Calu3 (cell line): Measurements from ENCODE around the gene LEMD2. TPM values are rescaled to one million over a fixed set of nuclear protein-coding genes. Genes with fewer than 3 reads are reported as not detected.

Experiments used
- BruUV-seq: library from RNA; stranded (reverse); fragments of 400-500 nt; replicated peaks from 2 replicates; lab custom pipeline; 2021; lab: Mats Ljungman, UMichigan
- CTCF ChIA-PET: fragments of 300-600 bp; sonication (Branson Sonifier 250); formaldehyde crosslinking; loops from one replicate; lab custom pipeline; 2022; ENCODE audit warnings: antibody characterized with exemption; lab: Charles Lee
- DNase-seq: peaks from one replicate; pipeline ENCODE4 v3.0.0; 2022
- H3K27ac Mint-ChIP-seq: one replicate; pipeline ENCODE4 v1.8.0; 2022; ENCODE audit warnings: mixed read lengths; ENCODE audit not compliant: unreplicated experiment
- H3K27me3 Mint-ChIP-seq: one replicate; pipeline ENCODE4 v1.8.0; 2022; ENCODE audit warnings: mixed read lengths; ENCODE audit not compliant: unreplicated experiment
- H3K36me3 Mint-ChIP-seq: one replicate; pipeline ENCODE4 v1.8.0; 2022; ENCODE audit warnings: mild to moderate bottlenecking, moderate library complexity, mixed read lengths; ENCODE audit not compliant: insufficient read depth, unreplicated experiment
- H3K4me1 Mint-ChIP-seq: one replicate; pipeline ENCODE4 v1.8.0; 2022; ENCODE audit warnings: mild to moderate bottlenecking, low read depth, mixed read lengths; ENCODE audit not compliant: unreplicated experiment
- H3K4me3 Mint-ChIP-seq: one replicate; pipeline ENCODE4 v1.8.0; 2022; ENCODE audit warnings: mild to moderate bottlenecking, low read depth, moderate library complexity, mixed read lengths; ENCODE audit not compliant: unreplicated experiment
- H3K9me3 Mint-ChIP-seq: one replicate; pipeline ENCODE4 v1.8.0; 2022; ENCODE audit warnings: low read depth, mixed read lengths; ENCODE audit not compliant: unreplicated experiment
- CTCF ChIP-seq: fragments of 200-600 bp; IDR thresholded peaks from one replicate; pipeline ENCODE4 v1.8.0; 2022; ENCODE audit warnings: antibody characterized with exemption; ENCODE audit not compliant: unreplicated experiment
- intact Hi-C: fragments of 100-400 bp; cut with micrococcal nuclease; formaldehyde crosslinking; loops from one replicate; pipeline ENCODE4 v1.10.0; 2022; ENCODE audit not compliant: unreplicated experiment
- total RNA-seq: library from RNA; stranded (reverse); gene quantifications from 2 replicates; pipeline ENCODE4 v1.2.3, GENCODE V29; 2022

Gene LEMD2
- total RNA-seq, 1 experiment from 2014 or later = 126 TPM

GRCh38 chr6:33766921-33767907 lies 21.7 kb downstream of the LEMD2 start:
- BruUV-seq = no TSS peak
- DNase-seq = no peak
- CTCF ChIA-PET = interaction anchor here (0.6 to 3.0 kb wide), 6 partner anchors 10 to 369 kb away, joined by 3 to 10 read pairs (median 3); partner anchors contain the start of gene UQCC2
- Mint-ChIP-seq H3K4me1 (peaks cover 6% of the 10 kb centered on the region), H3K27ac (no peak overlapping the region), H3K9me3 (peaks cover 2% of the 10 kb centered on the region), H3K27me3 (peaks cover 58% of the 10 kb centered on the region), H3K4me3 (no peak overlapping the region), H3K36me3 (peaks cover 29% of the 10 kb centered on the region)
- intact Hi-C loops = loop anchor here (5.0 kb wide), 1 partner anchor 180 kb away; no protein-coding TSS in a partner anchor
- no peak for TF ChIP-seq CTCF

DNA sequence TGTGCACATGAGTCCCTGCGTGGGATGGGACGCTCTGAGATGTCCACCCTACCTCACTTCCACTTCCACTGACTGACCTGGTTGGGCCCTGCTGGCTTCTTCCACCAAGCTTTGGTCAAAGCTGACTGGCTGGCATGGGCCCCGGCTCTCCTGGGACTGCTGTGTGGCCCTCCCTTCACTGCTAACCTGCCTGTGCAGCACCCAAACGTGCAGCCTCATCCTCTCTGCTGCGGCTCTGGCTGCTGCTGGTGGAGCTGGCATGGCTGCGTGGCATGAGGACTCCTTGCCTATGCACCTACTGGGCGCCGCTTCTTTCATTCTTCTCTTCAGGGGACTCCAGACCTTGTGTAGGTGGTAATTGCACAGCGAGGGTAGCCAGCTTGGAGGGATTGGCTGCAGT lies 23.6 kb downstream of the LEMD2 start:
- Mint-ChIP-seq H3K36me3 (peaks cover 15% of the 10 kb centered on the region), H3K27me3 (peaks cover 58% of the 10 kb centered on the region), H3K9me3 (peaks cover 2% of the 10 kb centered on the region), H3K4me1 (no peaks in the 10 kb centered on the region), H3K27ac (no peak overlapping the region), H3K4me3 (no peak overlapping the region)
- no TSS peak for BruUV-seq
- DNase-seq = no peak
- CTCF ChIA-PET = interaction anchor here (0.6 kb wide), 1 partner anchor 292 kb away, joined by 3 read pairs; no protein-coding TSS in a partner anchor
- no peak for TF ChIP-seq CTCF
- intact Hi-C loops = loop anchor here (5.0 kb wide), 1 partner anchor 178 kb away; no protein-coding TSS in a partner anchor

GRCh38 chr6:33764036-33764435 lies 24.9 kb downstream of the LEMD2 start:
- intact Hi-C loops = no loop called here
- no peak for DNase-seq
- CTCF ChIA-PET = interaction anchor here (7.0 kb wide), 1 partner anchor 53 kb away, joined by 89 read pairs; the partner anchor contains the start of gene UQCC2
- H3K36me3 Mint-ChIP-seq = peaks cover 10% of the 10 kb centered on the region
- H3K4me3 Mint-ChIP-seq = no peak overlapping the region
- peaks cover 58% of the 10 kb centered on the region for H3K27me3 Mint-ChIP-seq
- H3K27ac Mint-ChIP-seq = no peak overlapping the region
- H3K4me1 Mint-ChIP-seq = peaks cover 3% of the 10 kb centered on the region
- BruUV-seq = no TSS peak
- no peak for TF ChIP-seq CTCF
- H3K9me3 Mint-ChIP-seq = peaks cover 2% of the 10 kb centered on the region

DNA sequence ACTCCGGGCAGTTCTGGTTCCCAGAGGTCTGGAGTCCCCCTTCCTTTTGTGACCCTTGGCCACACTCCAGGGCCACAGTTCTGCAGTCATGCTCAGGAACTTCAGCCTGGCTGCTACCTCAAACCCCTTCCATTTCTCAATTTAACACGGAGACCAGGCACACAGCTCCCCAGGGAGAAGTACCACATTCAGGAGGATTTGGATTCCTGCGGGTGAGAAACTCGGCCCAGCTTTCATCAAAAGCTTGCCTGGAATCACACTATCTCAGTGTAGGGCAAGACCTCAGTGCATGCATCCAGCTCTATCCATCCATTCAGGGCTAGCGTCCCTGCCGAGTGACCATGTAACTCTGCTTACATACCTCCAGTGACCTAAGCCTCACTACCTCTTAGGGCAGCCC lies 25.4 kb downstream of the LEMD2 start:
- no TSS peak for BruUV-seq
- TF ChIP-seq CTCF = no peak
- Mint-ChIP-seq H3K27me3 (peaks cover 55% of the 10 kb centered on the region), H3K36me3 (peaks cover 8% of the 10 kb centered on the region), H3K4me3 (no peak overlapping the region), H3K27ac (no peak overlapping the region), H3K4me1 (peaks cover 8% of the 10 kb centered on the region), H3K9me3 (peaks cover 2% of the 10 kb centered on the region)
- no peak for DNase-seq
- CTCF ChIA-PET = interaction anchor here (7.0 kb wide), 1 partner anchor 52 kb away, joined by 89 read pairs; the partner anchor contains the start of gene UQCC2
- intact Hi-C loops = no loop called here
